Limb (tissue), 2 donors: Measurements from ENCODE around the gene PTH2R.
"Not testable (repeated sequence)": the region's sequence is repeated elsewhere in the genome, so short reads cannot be mapped to it uniquely, and the experiment has no call there.

ENCODE experiments used
- DNase-seq, 2 donors: peaks; one replicate each; pipeline ENCODE4 v3.0.0-alpha.2; 2016; ENCODE audit errors: extremely low spot score in 2 of 2

Gene PTH2R, protein sequence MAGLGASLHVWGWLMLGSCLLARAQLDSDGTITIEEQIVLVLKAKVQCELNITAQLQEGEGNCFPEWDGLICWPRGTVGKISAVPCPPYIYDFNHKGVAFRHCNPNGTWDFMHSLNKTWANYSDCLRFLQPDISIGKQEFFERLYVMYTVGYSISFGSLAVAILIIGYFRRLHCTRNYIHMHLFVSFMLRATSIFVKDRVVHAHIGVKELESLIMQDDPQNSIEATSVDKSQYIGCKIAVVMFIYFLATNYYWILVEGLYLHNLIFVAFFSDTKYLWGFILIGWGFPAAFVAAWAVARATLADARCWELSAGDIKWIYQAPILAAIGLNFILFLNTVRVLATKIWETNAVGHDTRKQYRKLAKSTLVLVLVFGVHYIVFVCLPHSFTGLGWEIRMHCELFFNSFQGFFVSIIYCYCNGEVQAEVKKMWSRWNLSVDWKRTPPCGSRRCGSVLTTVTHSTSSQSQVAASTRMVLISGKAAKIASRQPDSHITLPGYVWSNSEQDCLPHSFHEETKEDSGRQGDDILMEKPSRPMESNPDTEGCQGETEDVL

DNA sequence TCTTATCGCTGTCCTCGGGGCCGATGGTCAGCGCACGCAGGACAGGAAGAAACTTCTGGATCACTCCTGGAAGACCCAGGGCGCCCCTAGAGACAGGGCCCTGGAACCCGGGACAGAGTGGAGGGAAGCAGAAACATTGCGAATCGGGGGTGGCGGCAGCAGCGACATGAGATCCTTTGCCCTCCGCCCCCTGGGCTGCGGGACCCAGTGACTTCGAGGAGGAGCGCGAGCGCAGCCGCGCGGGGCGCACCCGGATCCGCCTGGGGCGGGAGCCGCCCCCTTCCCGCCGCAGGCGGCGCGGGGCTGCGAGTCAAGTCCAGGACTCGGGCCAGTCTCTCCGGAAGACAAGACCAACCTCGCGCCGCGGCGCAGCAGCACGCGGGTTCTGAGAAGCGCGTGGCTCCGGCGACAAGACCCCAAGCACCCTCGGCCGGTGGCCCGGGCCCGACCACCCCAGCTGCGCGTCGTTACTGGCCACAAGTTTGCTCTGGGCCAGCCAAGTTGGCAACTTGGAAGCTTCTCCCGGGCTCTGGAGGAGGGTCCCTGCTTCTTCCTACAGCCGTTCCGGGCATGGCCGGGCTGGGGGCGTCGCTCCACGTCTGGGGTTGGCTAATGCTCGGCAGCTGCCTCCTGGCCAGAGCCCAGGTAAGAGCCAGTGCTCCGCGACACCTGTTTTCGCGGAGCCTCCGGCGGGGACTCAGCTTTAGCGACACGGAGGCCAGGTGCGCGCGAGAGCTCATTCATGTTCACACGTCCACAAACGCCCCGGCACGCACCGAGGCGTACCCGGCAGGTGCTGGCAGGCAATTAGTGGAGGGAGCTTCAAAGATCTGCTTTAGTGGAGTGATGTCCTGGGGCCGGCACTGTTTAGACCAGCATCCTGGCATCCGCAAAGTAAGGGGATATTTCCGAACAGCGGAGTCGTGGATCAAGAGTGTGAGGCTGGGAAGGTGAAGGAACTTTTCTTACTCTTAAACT lies at the start of gene PTH2R:
Gene PTH2R, plus strand, starts transcription at position 319 of the 978 bp plus-strand sequence. Its CDS starts 252 bp downstream, at position 571.
- peak in 1 of 2 donors; percentile 59 for DNase-seq

DNA sequence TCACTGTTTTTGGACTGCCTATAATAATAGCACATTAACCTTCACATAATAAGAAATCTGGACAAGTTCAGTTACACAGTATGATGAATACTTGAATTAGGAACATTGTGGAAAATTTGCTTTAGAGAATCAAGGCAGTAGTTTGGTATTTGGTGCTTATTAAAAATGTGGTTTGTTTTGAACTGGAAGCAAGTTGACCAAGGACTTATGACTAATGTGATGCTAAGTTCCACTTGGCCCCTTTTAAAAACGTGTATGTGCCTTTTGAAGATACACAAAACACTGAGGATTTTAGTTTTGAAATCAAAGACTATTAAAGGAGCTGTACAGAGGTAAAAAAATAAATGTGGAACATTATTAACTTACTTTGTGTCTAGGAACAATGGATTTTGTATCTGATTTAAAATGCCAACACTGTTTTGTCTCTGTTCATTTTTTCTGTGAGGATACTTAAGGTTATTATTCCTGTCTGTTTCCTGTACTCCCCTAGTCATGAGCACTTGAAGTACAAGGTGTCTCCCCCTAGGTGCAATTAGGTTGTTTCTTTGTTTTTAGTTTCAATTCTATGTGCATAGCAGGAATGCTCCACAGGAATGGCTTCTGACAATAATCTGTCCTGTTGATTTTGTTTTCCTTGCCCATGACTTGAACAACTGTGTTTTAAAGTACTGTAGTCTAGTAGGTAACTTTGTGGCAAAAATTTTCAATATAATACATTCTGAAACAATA lies 49.6 kb upstream of the PTH2R start:
- DNase-seq = no peak

DNA sequence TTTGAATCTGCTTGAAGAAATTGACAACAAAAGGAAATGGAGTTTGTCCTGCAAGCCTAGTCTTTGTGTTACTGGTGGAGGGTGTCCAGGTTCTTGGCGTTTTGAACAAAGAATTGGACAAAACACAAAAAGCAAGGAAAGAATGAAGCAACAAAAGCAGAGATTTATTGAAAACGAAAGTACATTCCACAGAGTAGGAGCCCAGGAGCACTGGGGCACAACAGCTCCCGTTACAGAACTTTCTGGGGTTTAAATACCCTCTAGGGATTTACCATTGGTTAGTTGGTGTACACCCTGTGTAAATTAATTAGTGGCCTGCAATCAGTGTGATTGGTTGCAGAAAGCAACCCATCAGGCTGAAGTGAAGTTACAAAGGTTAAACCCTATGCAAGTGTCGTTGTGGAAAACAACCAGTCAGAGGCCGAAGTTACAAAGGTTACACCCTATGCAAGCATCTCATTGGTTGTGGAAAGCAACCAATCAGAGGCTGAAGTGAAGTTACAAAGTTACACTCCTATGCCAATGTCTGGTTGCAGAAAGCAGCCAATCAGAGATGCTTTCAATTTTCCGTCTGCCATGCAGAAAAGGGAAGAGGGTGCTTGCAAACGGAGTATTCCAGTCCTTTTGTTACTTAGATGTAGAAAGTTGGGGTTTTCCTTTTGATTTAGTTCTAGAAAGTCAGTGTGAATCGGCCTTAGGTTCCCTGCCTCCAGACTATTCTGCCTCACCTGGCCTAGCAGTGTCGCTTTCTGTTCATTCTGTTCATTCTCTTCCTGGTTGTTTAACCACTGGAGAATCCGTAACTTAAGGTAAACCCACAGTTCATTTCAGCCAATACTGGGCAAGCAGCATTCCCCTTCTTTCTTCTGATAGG lies 47.6 kb upstream of the PTH2R start:
- no peak for DNase-seq

DNA sequence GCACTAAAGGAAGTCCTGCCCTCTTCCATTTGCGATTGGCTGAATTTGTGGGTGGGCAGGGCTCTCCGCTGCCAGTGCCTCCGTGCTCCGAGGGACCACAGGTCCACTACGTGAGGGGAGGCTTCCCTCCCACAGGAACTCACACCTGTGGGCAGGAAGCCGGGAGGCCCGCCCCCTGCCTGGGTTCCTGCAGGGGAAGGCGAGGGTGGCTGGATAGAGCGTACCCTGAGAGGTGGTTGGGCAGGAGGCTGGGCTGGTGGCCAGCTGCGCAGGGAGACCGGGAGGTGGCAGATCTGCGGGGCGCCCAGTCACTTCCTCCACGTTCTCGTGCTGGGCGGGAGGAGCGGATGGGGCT lies 47.0 kb upstream of the PTH2R start:
- DNase-seq = peak in 1 of 2 donors; percentile 29

DNA sequence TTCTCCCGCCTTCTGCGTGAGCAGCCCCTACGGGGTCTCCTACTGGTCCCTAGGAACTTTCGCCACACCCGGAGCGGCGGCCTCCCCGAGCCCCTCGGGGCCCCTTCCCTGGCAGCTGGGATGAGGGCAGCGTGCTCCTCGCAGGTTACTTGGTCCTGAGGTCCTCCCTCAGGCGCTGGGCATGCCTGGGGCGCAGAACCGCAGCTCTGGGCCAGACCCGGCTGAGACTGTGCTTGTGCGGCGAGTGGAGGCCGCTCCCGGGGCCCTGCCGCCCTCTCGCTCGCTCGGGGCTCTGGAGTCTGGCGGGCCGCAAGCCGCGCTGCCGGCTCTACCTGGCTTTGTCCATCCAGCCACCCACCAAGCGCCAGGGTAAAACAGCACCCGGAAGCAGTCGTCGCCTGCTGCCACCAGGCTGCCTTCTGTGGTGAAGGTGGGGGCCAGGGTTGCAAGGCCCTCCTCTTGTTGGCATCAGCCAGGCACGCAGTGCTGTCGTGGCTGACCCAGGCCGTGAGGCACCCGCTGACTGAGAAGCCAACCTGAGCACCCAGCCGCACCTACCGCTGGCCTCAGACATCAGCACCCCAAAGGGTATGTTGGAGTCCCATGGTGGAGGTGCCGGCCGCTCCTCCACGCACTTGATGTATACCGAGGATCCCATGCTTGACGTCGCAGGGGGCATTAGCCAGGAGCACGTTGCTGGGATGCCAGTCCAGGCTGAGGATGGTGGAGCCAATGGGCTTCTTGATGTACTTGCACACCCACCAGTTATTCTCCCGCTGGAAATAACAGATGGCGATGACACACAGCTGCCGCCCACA lies 46.1 kb upstream of the PTH2R start:
- DNase-seq = no peak

DNA sequence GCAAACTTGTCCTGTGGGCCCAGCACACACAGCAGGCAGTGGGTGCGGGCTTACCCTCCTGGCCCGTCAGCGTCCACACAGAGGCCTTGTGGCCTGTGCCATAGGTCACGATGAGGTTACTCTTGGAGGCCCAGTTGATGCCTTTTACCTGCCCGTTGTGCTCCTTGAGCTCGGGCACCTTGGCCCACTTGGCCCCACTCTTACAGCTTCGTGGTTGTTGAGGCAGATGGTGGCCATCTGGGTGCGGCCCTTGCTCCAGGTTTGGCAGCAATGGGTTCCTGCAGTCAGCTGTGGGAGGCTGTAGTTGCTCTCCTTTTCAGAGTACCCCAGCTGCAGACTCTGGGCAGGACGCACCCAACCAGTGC lies 45.5 kb upstream of the PTH2R start:
- DNase-seq = no peak

DNA sequence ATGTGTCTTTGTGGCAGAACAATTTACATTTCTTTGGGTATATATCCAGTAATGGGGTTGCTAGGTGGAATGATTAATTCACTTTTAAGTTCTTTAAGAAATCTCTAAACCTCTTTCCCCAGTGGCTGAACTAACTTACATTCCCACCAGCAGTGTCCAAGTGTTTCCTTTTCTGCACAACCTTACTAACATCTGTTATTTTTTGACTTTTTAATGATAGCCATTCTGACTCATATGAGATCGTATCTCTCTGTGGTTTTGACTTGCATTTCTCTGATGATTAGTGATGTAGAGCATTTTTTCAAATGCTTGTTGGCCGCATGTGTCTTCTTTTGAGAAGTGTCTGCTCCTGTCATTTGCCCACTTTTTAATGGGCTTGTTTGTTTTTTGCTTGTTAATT lies 43.1 kb upstream of the PTH2R start:
- no peak for DNase-seq

DNA sequence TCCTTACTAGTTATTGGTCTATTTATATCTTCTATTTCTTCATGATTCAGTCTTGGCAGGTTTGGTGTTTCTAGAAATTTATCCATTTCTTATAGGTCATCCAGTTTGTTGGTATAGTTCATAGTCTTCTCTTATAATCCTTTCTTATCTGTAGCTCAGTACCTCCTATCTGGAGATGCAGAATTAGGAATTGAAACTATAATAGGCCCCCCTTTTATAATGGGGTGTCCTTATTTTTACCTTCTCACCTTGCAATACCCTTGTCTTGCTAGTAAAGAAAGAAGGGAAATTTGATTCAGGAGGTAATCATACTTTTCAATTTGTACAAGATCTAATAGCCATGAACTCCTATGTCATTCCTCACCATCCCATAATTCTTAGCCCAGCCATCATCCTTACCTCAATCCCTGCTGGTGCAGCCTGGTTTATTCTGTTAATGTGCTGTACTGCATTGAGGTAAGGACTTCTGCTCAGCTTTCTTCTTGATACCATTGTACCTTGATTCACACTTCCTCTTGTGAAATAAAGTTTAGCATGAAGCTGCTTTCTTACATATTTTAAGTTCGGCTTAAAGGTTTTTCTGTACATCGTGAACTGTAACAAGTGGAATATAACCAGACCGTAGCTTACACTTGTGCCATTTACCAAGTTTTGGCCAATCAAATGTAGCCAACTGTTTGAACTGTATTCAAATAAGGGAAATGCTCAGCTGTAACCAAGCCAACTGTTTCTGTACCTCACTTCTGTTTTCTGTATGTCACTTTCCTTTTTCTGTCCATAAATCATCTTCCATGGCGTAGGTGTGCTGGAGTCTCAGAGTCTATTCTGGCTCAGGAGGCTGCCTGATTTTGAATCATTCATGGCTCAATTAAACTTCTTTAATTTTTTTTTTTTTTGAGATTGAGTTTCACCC lies 40.1 kb upstream of the PTH2R start:
- no peak for DNase-seq

DNA sequence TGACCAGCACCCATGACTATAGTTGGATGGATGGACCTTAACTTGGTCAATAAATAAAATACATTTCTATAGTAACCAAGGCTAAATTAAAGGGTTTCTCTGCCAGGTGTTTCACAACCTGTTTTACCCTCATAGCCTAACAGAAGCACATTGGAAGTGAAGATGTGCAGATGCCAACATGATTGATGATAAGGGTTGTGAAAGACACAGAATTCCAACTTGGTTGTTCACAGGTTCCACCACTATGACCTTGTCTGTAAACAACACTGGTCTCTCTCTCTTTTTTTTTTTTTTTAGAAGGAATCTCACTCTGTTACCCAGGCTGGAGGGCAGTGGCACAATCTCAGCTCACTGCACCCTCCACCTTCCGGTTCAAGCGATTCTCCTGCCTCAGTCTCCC lies 37.5 kb upstream of the PTH2R start:
- no peak for DNase-seq

DNA sequence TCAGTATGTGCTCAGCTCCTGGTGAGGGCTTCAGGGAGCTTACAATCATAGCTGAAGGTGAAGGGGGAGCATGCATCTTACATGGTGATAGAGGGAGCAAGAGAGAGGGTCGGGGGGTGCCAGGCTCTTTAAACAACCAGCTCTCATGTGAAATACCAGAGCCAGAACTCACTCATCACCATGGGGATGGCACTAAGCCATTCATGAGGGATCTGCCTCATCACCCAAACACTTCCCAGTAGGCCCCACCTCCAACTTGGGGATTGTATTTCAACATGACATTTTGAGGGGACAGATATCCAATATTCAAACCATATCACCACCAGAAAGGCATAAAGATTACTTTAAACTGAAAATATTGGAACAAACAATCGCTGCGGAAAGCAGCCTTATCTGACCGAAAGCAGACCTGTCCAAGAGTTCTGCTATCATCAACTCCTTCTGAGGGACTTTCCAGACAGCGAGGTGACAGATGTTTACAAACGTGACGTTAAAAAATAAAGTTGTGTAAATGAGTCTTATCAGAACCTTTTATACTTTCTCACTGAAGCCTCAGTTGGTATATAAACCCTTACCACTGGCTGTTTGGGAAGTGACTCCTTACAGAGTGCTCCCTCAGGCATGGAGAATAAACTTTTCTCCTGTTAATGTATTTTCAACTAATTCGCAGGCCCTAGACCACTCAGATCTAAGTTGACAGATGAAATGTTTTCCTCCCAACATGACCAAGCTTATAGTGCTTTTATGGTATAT lies 35.5 kb upstream of the PTH2R start:
- no peak for DNase-seq

DNA sequence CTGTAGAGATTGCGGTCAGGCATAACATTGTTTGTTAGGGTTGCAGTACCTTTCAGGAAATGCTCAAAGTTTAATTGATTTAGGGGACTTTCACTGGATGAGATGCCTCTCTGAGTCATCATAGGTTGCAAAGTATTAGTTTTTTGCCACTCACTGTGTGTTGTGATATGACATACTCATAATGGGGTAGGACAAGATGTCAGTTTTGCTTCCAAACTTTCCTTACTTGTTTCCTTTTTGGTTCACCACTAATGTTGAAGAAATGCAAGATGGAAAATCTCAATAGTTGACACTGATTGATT lies 35.0 kb upstream of the PTH2R start:
- no peak for DNase-seq

DNA sequence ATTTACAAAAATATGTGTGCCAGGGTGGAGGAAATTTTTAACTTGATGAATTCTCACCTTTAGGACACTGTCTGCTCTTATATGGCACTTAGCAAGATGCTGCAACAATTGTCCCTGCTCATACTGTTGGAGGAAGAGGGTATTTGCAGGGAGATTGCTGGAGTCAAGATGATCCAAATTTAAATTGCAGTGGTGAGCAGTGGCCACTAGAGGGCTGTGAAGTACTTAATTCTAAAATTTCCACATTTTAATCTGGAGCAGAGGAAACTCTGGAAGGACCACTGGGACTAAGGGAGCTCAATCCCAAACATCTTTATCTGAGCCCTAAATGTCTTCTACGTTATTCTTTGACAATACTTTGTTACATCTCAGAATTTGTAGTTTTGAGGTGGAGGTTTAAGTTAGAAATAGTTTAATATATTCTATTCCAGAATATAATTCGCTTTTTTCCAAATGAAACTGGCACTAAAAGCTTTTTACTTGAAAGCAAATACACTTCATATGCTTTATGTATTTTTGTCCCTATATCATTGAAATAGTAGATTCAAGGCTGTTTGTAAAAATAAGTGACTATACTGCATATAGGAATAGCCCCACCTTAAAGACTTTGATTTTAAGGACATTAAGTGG lies 33.0 kb upstream of the PTH2R start:
- peak; percentile 48 to 61 for DNase-seq

DNA sequence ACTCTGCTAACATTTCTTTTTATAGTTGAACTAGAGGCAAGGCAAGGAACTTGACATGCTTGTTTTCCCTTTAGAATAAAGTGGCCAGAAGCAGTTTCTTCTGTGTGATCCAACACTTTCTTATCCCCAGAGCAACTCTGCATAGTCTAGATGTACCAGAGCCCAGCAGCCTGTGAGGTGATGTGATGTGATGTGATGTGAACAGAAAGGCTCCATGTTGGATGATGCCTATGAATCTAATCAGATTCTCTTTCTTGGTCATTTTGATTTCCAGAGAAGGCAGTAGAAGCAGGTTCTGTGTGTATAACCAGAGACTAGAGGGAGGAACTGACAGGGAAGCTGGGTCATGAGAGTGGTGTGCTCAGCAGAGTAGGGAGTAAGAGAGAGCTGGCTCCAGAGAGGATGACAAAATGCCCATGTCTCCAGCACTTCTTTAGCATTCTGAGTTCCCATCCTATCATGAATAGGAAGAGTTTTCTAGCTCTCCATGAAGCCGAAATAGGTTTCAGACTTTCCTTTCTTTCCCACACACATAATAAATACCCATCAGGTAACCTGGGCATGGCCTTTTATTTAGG lies 31.0 kb upstream of the PTH2R start:
- no peak for DNase-seq

DNA sequence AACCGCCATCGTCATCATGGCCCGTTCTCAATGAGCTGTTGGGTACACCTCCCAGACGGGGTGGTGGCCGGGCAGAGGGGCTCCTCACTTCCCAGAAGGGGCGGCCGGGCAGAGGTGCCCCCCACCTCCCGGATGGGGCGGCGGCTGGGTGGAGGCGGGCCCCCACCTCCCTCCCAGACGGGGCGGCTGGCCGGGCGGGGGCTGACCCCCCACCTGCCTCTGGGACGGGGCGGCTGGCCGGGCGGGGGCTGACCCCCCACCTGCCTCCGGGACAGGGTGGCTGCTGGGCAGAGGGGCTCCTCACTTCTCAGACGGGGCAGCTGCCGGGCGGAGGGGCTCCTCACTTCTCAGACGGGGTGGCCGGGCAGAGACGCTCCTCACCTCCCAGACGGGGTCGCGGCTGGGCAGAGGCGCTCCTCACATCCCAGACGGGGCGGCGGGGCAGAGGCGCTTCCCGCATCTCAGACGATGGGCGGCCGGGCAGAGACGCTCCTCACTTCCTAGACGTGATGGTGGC lies 29.2 kb upstream of the PTH2R start:
- DNase-seq = not testable (repeated sequence)

DNA sequence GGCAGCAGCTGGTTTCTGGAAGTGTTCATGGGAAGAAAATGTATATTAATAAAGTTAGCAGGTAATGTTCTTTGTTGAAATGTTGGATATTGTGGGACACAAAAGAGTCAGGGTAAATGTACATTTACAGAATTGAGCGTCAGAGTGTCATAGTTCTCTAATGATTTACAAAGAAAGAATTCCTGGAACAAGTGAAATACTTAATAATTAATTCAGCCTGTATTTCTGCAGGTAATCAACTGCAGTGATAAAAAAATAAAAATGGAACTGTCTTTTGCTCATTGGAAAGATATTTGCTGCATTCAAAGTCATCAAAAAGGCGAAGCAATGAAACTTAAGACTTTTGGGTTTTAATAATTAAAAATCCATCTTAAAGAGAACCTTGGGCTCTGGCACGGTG lies 27.4 kb upstream of the PTH2R start:
- no peak for DNase-seq

DNA sequence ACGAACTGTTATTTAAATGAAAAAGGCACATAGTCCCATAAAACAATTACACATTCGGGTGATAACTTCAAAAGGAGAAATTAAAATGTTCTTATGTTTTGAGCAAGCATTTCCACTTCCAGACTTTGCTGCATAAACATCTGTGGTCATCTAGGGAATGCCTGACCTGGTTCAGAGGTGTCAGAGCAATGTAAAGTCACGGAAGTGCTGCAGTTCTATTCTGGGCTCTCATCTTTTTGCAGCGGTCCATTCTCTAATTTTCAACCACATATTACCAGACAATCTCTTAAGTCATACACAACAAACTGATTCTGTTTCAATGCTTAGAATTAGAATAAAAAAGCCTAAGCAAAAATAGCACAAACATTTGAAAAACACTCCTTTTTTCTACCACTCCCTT lies 22.0 kb upstream of the PTH2R start:
- no peak for DNase-seq

DNA sequence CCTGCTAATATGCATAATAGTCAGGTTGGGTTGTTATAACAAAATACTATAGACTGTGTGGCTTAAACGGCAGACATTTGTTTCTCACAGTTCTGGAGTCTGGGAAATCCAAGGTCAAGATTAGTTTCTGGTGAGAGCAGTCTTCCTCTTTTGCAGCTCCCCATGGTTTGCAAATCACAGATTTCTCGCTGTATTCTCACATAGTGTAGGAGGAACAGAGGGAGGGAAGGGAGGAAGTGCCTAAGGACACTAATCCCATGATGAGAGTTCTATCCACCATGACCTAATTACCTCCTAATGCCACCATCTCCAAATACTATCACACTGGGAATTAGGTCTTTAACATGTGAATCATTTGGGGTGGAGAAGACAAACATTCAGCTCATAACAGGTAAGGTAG lies 20.1 kb upstream of the PTH2R start:
- DNase-seq = no peak
